GM13976 (cell line): ENCODE results near the gene GNS.

Experiments
- DNase-seq: peaks from one replicate; pipeline ENCODE4 v3.0.0; 2012; ENCODE audit warnings: low spot score
- in situ Hi-C: fragments of 300-500 bp; cut with MboI; formaldehyde crosslinking; loops from one replicate; pipeline ENCODE4 v1.12.0; 2022; ENCODE audit warnings: low sequenced_read_pairs, mixed read lengths, inconsistent platforms; ENCODE audit not compliant: unreplicated experiment
- TF ChIP-seq, protein P1 (sequence below): IDR thresholded peaks from 2 replicates; pipeline ENCODE4 v1.5.1; 2012; ENCODE audit warnings: borderline replicate concordance, mild to moderate bottlenecking; ENCODE audit not compliant: insufficient read depth; ENCODE audit errors: extremely low read depth, missing control alignments, control extremely low read depth

GNS gene

DNA sequence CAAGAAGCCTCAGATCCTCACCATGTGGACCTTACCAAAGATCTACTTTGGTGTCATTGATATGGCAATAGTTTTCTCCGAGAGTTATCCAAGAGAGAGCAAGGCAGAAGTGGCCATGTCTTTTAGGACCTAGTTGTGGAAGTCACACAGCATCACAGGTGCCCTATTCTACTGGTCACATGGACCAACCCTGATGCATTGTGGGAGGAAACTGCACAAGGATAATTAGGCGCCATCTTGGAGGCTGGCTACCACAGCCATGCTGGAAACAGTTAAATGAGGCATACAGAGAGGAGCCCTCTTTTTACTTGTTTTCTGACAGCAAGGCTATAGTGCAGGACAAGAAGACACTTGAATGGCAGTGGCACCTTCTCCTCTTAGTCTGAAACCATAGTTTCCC is 49.8 kb downstream of the GNS start:
- in situ Hi-C loops = no loop called here
- TF ChIP-seq, protein P1, sequence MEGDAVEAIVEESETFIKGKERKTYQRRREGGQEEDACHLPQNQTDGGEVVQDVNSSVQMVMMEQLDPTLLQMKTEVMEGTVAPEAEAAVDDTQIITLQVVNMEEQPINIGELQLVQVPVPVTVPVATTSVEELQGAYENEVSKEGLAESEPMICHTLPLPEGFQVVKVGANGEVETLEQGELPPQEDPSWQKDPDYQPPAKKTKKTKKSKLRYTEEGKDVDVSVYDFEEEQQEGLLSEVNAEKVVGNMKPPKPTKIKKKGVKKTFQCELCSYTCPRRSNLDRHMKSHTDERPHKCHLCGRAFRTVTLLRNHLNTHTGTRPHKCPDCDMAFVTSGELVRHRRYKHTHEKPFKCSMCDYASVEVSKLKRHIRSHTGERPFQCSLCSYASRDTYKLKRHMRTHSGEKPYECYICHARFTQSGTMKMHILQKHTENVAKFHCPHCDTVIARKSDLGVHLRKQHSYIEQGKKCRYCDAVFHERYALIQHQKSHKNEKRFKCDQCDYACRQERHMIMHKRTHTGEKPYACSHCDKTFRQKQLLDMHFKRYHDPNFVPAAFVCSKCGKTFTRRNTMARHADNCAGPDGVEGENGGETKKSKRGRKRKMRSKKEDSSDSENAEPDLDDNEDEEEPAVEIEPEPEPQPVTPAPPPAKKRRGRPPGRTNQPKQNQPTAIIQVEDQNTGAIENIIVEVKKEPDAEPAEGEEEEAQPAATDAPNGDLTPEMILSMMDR = no peak
- DNase-seq = no peak

DNA sequence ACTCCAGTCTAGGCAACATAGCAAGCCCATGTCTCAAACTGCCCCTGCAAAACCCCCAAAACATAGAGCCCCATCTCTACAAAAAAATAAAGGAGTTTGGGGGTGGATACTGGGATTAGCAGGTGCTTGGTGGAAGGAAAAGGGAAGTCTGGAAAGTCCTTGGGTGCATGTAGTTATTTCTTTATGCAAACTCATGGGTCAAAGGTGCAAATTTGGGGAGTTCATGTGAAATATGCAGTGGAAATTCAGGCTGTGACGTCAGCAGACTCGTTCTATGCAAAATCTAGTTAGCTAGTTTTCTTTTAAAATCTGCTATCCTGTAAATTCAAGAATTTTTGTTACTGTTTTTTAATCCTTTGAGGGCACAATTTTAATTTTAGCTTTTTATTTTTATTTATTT is 51.3 kb downstream of the GNS start:
- DNase-seq = no peak
- TF ChIP-seq, protein P1 = no peak
- in situ Hi-C loops = no loop called here

DNA sequence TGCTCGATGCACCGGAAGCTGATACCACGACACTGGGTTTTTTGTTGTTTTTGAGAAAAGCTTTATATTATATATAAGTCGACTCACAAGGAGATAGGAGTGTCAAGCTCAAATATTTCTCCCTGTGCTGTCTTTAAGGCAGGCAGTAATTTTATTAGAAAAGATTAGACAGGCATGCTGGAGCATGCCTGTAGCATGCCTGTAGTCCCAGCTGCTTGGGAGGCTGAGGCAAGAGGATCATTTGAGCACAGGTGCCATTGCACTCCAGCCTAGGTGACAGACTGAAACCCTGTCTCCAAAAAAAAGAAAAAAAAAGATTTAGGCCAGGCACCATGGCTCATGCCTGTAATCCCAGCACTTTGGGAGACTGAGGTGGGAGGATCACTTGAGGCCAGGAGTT is 51.8 kb downstream of the GNS start:
- in situ Hi-C loops = no loop called here
- TF ChIP-seq, protein P1 = no peak
- DNase-seq = no peak

DNA sequence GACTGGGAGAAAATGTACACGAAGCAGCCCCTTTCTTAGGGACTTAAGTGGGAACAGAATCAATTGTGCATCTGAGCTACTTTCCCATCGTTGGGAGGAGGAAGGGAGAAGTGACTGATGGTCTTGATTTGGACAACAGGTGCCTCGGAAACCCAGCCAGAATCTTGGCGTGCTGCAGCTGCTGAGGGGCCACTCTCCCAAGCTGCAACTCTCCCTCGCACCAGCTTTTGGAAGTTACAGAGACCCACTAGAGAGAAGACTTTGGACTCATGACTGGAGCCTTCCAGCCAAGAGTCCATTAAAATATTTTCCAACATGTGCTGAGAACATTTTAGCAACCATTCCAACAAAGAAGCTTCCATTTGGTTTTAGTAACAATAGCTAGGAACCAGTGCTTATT is 52.3 kb downstream of the GNS start:
- no peak for DNase-seq
- in situ Hi-C loops = no loop called here
- TF ChIP-seq, protein P1 = no peak

DNA sequence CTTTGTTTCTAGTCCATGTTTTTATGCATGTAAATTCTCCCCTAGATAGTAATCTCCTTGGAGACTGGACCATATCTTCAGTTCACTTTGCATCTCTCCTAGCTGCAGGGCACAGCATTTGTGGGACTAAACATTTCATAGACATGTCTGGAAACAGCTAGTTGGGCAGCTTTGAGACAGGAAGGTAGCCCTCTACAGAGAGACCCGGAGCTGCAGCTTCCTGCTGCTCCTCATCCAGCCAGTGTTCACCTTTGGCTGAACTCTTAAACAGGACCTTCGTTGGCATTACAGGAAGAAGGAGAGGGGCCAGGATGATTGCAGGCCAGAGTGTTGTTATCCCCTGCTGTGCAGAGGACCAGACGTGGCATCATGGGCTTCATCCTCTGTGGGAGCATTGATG is 52.9 kb downstream of the GNS start:
- in situ Hi-C loops = no loop called here

DNA sequence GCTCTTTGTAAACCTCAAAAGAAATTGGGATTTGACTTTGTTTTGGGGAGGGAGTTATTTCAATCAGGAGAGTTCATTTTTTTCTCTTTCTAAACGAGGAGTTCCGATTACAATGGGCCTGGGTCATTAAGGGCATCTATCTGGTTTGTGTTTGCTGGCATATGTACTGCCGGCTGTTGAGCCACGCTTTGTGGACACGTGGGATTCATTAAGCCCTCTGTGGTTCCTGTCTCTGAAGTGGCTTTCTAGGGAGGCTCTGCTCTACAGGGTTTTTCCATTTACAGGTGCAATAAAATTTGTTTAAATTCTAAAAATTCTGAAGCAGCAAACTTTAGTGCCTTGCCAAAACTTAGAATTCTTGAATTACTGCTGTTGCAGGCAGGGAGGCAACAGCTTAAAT is 57.9 kb downstream of the GNS start:
- TF ChIP-seq, protein P1 = no peak
- no peak for DNase-seq
- in situ Hi-C loops = no loop called here

More for the DNA sequence above, 52.9 kb downstream of the GNS start:
- TF ChIP-seq, protein P1 = no peak
- DNase-seq = no peak

DNA sequence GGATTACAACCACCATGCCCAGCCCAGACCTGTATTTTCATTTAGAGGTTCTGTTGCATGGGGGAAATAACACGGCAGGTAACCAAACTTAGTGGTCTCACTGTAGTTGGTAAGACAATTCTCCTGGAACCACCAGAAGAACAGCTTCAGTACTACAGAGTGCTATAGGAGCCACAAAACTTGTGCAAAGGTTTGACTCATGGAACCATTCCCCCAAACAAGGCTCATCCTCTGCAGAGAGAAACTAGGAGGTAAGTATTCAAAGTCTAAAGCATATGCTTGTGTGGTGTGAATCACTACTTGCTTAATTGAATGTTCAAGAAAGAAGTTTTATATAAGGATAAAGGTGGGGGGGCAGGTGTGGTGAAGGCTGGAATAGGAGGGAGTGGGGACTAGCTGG is 58.7 kb downstream of the GNS start:
- in situ Hi-C loops = no loop called here
- DNase-seq = no peak
- TF ChIP-seq, protein P1 = no peak
